GM19372 (cell line): ENCODE measurements around the gene RHEX.
A peak's percentile ranks its signal among the peaks of the same experiment; 100 is the strongest.
"Not testable (repeated sequence)": the region's sequence is repeated elsewhere in the genome, so short reads cannot be mapped to it uniquely, and the experiment has no call there.

Experiments
- ATAC-seq: cut with Tn5 transposase; IDR thresholded peaks from one replicate; pipeline ENCODE4 v1.9.1; 2021; ENCODE audit warnings: mild to moderate bottlenecking, low read depth, moderate library complexity; ENCODE audit not compliant: unreplicated experiment

The RHEX gene, protein sequence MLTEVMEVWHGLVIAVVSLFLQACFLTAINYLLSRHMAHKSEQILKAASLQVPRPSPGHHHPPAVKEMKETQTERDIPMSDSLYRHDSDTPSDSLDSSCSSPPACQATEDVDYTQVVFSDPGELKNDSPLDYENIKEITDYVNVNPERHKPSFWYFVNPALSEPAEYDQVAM

DNA sequence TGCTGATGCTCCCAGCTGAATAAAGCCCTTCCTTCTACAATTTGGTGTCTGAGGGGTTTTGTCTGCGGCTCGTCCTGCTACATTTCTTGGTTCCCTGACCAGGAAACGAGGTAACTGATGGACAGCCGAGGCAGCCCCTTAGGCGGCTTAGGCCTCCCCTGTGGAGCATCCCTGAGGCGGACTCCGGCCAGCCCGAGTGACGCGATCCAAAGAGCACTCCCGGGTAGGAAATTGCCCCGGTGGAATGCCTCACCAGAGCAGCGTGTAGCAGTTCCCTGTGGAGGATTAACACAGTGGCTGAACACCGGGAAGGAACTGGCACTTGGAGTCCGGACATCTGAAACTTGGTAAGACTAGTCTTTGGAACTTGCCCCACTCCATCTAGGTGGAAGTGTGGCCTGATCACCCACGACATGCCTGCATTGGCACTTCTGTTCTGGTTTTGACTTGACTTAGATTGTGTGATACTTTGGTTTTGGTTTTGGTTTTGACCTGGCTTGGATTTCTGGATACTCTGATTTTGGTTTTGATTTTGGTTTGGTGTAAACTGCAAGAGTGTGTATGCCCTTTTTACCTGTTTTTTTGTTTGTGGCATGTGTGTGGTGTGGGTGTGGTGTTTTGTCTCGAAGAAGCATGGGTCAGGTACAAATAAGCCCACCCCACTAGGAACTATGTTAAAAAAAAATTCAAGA is at the start of gene RHEX:
Gene RHEX (plus strand): TSS at position 255 of the 692 bp plus-strand sequence. CDS start 44,656 bp downstream, outside the sequence.
- not testable (repeated sequence) for ATAC-seq

DNA sequence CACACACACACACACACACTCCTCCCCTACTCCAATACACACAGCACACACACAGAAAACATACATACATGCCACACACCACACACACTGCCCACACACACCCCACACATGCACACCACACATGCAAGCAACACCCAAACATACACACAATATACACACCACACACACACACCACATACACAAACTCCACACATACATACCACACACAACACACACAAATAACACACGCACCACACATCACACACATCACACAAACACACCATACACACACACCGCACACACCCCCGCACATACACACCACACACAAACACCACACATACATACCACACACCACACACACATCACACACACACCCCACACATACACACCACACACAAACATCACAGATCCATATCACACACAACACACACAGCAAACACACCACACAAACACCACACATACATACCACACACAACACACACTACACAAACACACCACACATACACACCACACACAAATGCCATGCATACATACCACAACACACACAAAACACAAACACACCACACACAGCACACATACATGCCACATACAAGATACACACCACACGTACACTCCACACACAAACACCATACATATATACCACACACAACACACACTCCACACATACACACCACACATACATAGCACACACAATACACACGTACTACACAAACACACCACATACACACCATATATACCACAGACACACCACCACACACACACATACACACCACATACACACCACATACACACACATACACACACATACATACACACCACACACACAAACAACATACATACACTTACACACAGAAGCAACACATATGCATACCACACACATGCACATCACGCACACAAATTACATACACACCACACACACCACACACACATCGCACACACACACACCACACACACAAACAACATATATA is 48.8 kb upstream of the RHEX start:
- ATAC-seq = no peak

DNA sequence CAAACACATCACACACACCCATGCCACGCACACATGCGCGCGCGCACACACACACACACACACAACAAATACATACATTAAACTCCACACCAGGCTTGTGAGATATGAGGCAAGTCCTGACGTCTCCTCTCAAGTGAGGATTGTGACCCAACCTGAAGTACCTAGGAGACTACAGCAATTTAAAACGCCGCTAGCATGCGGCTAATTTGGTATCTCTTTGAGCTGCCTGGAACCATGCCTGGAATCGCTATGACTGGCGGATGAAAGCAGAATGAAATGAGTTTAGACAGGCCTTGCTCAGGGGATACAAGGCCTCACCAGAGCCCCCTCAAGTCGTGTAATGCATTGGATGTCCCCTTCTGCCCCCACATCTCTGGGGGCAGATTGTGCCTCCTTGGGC is 48.1 kb upstream of the RHEX start:
- ATAC-seq = no peak

DNA sequence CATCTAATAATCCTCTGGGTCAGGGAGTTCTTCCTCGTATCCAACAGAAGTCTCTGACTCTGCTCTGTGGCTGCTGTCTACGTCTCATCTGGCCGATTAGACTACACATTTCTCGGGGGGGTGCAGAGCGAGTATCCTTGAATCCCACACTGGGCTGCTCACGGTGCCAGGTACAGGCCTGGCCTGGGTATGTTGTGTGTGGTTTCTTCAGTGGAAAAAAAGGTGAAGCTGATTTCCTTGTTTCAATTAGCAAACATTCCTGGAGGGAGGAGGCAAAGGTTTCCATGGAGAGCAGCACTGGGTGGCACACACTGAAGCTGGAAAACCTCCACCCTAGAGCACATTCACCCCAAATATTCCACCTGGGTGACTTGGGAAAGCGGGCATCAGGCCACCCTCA is 47.7 kb upstream of the RHEX start:
- no peak for ATAC-seq

DNA sequence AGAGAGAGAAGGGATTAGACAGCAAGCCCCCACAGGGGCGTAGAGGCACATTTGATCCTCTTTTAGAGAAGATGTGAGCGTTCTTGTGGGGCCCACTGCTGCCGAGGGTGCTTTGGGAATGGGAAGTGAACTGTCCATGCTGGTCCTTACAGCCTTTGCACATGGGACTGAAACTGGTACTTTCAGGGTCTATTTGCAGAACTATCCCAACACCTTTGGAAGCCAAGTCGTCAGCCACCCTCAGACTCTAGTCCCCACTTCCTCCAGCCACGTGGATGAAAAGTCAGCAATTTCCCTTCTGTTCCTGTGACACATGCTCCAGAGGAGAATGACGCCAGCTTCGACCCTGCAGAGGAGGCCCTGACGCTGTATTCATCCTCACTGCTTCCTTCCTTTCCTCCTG is 47.2 kb upstream of the RHEX start:
- no peak for ATAC-seq

DNA sequence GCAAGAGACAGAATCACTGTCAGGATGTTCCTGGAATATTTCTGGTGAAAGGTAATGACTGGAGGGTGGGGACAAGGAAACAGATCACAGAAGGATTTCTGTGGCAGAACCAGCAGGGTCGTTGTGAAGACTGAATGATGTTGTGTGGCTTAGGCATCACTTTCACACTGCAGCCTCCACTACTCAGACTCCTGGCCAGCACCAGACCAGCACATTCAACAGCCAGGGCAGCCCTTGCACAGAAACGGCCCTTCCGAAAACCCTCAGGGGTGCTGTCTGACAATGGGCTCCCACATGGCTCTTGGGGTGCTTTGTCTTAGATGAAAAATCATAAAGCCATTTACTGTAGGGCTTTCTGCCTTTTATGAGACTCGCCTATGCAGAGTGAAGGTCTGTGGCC is 46.0 kb upstream of the RHEX start:
- no peak for ATAC-seq

DNA sequence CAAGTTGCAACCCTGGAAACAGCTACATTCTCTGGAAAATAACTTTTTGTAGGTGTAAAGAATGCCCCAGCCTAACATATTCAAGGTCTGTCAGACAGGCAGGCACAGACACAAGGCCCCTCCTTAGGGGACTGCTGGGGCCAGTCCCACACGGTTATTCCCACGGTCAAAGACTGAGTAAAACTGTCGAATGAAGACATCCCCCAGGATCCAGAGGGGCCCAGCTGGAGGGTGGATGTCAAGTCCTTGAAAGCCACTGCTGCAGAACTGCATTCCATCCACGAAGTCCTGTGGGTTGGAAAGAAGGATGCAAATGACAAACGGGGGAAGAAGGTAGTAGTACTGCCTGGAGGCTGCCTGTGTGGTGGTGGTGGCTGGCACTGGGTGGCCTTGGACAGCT is 42.9 kb upstream of the RHEX start:
- ATAC-seq = no peak

DNA sequence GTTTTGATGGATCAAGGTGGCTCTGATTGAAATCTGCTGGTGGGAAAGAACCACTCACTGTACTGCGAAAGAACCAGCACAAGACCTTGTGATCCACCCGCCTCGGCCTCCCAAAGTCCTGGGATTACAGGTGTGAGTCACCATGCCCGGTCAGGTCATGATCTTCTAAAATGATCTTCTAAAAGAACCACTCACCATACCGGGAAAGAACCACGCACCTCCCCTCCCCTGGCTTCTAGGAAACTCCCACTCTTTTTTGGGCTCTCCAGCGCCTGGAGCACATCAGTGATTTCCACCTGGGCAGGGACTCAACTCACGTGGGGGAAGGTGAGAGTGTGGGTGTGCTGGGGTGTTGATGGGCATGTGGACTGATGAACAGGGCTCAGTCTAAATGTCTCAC is 41.9 kb upstream of the RHEX start:
- no peak for ATAC-seq

DNA sequence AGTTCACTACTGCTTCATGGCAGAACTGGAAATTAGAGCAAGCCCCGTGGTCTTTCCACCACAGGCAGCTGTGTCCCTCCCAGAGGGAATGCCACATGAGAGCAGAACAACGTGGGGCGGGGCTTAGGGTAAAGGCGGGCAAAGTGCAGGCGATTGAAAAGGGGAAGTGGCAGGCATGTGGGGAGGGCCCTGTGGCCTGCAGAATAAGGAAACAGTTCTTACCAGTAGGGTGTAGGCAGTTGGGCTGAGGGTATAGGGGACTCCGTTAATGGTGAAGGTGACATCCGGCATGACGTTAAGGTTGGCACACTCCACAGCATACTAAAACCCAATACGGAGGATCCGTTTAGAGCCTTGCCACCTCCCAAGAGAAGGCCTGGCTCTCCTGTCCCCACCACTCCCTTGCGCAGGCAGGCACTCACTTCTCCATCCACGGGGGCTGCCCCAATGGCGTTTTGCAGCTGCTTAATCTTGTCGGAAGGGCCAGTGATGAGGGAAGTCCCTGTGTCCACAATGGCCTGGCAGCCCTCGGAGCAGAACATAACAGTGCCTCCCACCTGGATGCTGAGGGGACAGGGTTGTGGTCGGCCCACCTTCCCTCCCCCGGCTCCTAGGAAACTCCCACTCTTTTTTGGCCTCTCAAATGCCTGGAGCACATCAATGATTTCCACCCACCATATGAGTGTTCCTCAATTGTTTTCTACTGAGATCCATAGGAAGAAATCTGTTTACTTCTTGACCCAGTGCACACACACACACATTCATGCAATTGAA is 40.7 kb upstream of the RHEX start:
- peak; percentile 98 for ATAC-seq

DNA sequence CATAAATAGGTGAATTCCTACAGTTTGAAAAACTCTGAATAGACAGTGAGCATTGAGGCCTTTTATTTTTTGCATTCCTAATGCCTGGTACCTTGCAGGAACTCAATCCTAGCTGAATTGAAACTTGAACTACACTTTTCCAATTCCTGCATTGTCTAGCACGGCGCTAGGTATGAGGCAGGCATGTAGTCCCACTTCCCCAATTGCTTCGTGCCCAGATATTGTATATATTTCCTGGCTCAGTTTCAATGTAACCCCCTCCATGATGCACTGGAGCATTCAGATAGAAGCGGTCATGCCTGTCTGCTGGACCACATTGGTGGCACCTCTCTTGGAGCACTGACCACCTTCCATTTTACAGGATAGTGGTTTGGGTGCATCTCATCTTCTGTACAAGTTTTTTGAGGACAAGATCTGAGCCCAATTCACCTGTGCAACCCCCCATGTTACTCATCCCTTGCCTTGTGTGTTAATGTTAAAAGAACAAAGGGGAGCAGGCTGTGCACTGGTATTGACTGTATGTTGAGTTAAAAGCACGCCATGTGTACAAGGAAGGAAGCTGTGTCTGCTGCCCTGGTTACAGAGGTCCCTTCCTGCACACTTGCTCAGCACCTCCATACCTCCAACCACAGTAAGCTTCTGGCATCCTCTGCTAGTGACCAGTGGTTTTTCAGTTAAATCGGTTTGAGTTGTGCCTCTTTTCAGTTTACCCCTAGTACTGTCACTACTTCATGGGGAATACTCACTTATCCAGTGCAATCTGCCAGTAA is 39.8 kb upstream of the RHEX start:
- no peak for ATAC-seq

DNA sequence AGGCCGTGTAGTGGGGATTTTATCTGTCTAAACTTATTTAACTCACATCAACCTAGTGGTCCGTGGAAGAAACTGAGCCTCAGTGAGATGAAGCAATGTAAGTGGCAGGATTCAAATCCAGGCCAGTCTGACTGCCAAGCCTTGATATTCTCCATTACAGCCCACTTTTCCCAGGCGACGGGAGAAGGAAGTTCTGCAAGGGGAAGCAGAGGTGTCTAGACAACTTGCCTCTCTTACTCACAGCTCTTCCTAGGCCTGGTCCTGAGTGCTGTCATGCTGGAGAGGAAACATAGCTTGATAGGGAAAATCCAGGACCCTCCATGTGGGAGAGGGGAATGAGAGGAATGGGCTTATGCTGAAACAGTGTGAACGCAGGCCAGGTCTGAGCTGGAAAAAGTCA is 38.4 kb upstream of the RHEX start:
- no peak for ATAC-seq

DNA sequence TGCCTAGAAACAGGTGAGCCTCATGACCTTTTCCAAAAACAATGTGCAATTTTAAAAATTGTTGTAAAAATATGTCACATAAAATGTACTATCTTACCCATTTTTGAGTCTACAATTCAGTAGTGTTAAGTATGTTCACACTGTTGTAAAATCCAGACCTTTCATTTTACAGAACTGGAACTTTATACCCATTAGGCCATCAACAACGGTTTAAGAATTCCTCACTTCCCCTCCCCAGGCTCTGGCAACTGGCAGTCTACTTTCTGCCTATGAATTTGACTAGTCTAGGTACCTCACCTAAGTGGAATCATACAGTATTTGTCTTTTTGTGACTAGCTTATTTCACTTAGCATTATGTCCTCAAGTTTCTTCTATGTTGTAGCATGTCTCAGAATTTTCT is 37.9 kb upstream of the RHEX start:
- no peak for ATAC-seq

DNA sequence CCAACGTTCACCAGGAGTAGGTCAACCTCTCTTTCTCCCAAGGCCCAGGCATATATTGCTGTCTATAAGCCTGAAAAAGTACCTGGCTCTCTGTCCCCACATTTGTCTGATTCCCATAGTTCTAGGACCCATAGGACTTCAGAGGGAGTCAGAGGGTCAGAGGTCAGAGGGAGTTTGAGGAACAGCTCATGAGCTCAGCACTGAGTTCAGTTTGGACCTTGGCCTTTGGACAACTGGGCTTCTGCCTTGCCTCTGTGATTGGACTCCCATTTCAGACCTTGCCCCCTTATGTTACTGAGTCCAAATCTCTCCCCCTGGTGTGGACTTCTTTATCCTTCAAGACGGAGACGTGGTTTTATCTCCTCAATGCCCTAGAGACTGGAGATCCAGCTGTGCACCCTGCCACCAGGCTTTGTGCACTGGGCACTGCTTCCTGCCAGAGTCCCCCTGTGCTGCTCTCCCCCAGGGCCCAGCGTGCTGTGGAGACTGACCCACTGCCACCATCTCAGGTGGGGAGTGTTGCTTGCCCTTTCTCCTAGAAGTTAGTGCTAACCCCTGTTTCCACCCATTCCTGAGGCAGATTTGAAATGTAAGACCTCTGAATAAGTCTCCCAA is 32.5 kb upstream of the RHEX start:
- no peak for ATAC-seq

DNA sequence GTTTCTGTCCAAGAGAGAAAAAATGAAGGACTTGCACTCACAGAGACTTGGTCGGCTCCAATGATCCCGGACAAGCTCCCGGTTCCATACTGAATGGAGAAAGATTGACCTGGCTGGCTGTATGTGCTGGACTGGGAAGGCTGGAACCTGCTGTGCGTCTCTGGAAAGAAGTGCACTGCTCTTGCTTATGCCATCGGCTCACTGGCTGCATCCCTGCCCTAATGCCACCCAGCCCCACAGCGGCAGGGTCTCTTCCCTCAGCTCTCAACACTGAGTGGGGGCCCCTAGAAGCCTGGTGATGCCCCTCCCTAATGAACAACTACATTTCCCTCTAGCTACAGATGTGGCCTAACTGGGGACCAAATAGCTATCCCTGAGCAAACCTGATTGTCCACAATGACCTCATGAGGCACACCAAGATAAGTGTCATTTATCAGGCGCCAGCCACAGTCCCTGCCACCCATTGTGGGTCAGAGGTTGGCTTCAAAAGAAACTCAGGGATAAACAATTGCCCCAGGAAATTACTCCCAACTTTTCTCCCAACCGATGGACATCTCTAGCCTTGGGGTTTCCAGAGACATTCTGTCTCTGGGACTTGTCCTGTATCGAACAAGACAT is 31.9 kb upstream of the RHEX start:
- no peak for ATAC-seq

DNA sequence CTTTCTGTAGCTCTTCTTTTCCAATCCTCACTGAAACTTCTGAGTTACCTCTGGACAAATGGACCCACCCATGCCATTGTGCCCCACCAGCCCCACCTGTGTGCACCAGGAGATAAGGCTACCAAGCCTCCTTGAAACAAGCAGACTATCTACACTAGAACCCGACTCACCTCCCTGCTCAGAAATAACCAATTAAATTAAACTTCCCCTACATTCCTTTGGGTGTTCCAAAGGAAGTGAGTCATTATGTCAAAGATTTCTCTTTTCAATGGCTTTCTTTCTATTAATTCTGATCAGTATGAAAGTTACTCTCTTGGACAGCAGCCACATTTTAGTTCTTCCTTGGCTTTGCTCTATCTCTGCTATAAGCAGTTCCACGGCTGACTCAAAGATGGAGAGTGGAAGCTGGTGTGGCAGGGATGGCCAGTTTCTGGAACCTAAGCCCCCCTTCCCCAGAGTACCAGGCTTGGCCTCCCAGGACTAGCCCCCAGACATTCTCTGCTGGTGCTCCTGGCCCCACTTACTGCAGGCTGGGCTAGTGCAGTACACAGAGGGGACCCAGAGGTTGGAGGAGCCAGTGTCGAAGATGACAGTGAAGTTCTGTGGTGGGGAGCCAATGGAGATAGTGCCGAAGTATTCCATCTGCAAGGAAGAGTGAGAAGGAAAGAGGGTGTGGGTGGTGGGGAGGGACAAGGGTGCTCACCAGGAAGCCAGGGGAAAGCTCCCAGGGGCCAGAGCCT is 31.2 kb upstream of the RHEX start:
- ATAC-seq = no peak

DNA sequence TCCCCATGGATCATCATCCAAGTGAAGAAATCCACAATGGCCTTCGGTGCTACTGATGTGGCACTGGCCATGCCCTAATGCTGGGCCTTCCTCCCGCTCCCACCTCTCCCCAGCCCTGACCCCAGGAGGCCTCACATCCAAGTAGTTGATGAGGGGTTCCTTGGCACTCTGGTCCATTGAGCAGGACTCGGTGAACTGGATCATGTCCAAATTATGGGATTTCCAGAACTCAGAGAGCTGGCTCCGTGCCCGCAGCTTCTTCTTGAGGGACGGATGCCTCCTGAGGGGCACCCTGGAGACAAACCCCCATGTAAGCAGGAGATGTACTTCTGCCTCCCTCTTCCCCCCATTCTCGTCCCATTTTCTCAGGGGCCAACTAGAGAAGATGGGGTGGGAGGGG is 30.2 kb upstream of the RHEX start:
- ATAC-seq = no peak

DNA sequence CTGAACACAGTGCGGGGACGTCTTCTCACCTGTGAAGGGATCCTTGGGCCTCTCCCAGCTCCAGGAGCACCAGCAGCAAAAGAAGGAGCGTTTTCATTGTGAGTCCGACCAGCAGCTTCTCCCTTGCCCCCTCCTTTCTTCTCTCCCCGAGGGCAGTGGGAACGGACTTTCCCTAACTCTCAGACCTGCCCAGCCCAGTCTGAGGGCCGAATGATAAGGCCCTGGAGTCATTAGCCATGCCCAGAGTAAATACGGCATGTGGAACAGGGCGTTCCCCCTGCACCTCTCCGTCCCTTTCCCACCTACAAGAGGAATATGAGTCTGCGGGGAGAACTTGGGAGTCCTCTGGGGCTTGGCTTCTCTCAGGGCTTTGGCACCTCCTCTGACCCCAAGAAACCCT is 29.3 kb upstream of the RHEX start, which contains the start of gene CTSE:
Gene CTSE (minus strand): TSS at position 201 of the 400 bp plus-strand sequence. CDS start 104 bp downstream, at position 97.
- no peak for ATAC-seq

DNA sequence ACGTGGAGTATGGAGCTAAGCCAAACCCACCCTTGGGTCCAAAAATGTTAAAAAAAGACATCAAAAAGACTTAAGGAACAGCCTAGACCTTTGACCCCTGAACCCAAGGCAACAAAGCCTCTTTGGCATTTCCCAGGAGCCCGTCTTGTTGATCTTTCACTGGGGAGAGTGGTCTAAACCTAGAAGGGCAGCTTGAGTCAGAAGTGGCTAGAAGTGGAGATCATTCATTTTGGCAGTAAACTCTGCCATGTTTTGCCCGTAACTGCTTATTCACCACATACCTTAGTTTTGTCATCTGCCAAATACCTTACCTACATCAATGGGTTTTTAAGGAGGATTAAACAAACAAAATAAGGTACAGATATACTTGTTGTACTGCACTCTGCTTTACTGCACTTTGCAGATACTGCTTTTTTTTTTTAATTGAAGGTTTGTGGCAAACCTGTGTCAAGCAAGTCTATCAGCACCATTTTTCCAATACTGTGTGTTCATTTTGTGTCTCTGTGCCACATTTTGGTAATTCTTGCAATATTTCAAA is 27.6 kb upstream of the RHEX start:
- ATAC-seq = no peak
